H9 (cell line): ENCODE data around the gene PHYHIPL. TPM values are rescaled to one million over a fixed set of nuclear protein-coding genes. Genes with fewer than 3 reads are reported as not detected.

Source experiments
- DNase-seq: peaks from one replicate; pipeline ENCODE4 v3.0.0-alpha.2; 2017
- H2AFZ ChIP-seq: one replicate; pipeline ENCODE4 v1.6.1; 2013; ENCODE audit warnings: mild to moderate bottlenecking, low read length, control low read depth, moderate library complexity
- H2AK5ac ChIP-seq: 2 replicates; pipeline ENCODE4 v1.6.1; 2013; ENCODE audit warnings: low read length, control low read depth, mixed read lengths; ENCODE audit not compliant: insufficient read length
- H2BK120ac ChIP-seq: one replicate; pipeline ENCODE4 v1.6.1; 2013; ENCODE audit warnings: low read depth, mild to moderate bottlenecking, low read length, control low read depth, inconsistent platforms; ENCODE audit not compliant: poor library complexity, severe bottlenecking
- H2BK12ac ChIP-seq: 2 replicates; pipeline ENCODE4 v1.6.1; 2013; ENCODE audit warnings: low read length, control low read depth, mixed read lengths, low read depth; ENCODE audit not compliant: insufficient read length
- H2BK15ac ChIP-seq: 2 replicates; pipeline ENCODE4 v1.6.1; 2013; ENCODE audit warnings: low read depth, low read length, control low read depth
- H2BK20ac ChIP-seq: one replicate; pipeline ENCODE4 v1.6.1; 2013; ENCODE audit warnings: low read depth, mild to moderate bottlenecking, low read length, control low read depth, inconsistent platforms; ENCODE audit not compliant: poor library complexity, severe bottlenecking
- H2BK5ac ChIP-seq: 2 replicates; pipeline ENCODE4 v1.6.1; 2013; ENCODE audit warnings: low read length, control low read depth, mixed read lengths; ENCODE audit not compliant: insufficient read length
- H3K14ac ChIP-seq: 2 replicates; pipeline ENCODE4 v1.6.1; 2013; ENCODE audit warnings: low read length, control low read depth; ENCODE audit not compliant: insufficient read depth
- H3K18ac ChIP-seq: 2 replicates; pipeline ENCODE4 v1.6.1; 2013; ENCODE audit warnings: low read depth, mild to moderate bottlenecking, mixed read lengths, low read length, control low read depth; ENCODE audit not compliant: insufficient read length
- H3K23ac ChIP-seq: 2 replicates; pipeline ENCODE4 v1.6.1; 2013; ENCODE audit warnings: low read length, control low read depth, mixed read lengths, low read depth; ENCODE audit not compliant: insufficient read length
- H3K23me2 ChIP-seq: 2 replicates; pipeline ENCODE4 v1.6.1; 2013; ENCODE audit warnings: low read depth, mild to moderate bottlenecking, mixed read lengths, low read length, control low read depth; ENCODE audit not compliant: insufficient read length, poor library complexity, severe bottlenecking
- H3K27ac ChIP-seq: 2 replicates; pipeline ENCODE4 v1.5.1; 2013; ENCODE audit warnings: low read length, control low read depth, mixed read lengths, low read depth; ENCODE audit not compliant: insufficient read length
- H3K27me3 ChIP-seq: 2 replicates; pipeline ENCODE4 v1.6.1; 2013; ENCODE audit warnings: low read length, control low read depth, inconsistent platforms; ENCODE audit not compliant: insufficient read depth
- H3K4ac ChIP-seq: 2 replicates; pipeline ENCODE4 v1.6.1; 2013; ENCODE audit warnings: low read depth, mild to moderate bottlenecking, control low read depth, inconsistent platforms, low read length, moderate library complexity
- H3K4me1 ChIP-seq: 2 replicates; pipeline ENCODE4 v1.6.1; 2013; ENCODE audit warnings: low read length, control low read depth, inconsistent platforms; ENCODE audit not compliant: insufficient read depth
- H3K4me2 ChIP-seq: 2 replicates; pipeline ENCODE4 v1.6.1; 2013; ENCODE audit warnings: low read length, control low read depth, mixed read lengths; ENCODE audit not compliant: insufficient read length, insufficient read depth
- H3K56ac ChIP-seq: 2 replicates; pipeline ENCODE4 v1.6.1; 2013; ENCODE audit warnings: low read depth, mild to moderate bottlenecking, mixed read lengths, low read length, control low read depth; ENCODE audit not compliant: insufficient read length
- H3K79me1 ChIP-seq: 2 replicates; pipeline ENCODE4 v1.6.1; 2013; ENCODE audit warnings: low read depth, mild to moderate bottlenecking, moderate library complexity, low read length, control low read depth, inconsistent platforms; ENCODE audit not compliant: insufficient read depth, poor library complexity, severe bottlenecking
- H3K79me2 ChIP-seq: 2 replicates; pipeline ENCODE4 v1.6.1; 2013; ENCODE audit warnings: low read length, control low read depth, inconsistent platforms; ENCODE audit not compliant: insufficient read depth
- H3K9ac ChIP-seq: 2 replicates; pipeline ENCODE4 v1.6.1; 2013; ENCODE audit warnings: low read length, control low read depth, mixed read lengths; ENCODE audit not compliant: insufficient read length; ENCODE audit errors: extremely low read depth
- H3K9me3 ChIP-seq: one replicate; pipeline ENCODE4 v1.6.1; 2013; ENCODE audit warnings: low read depth, low read length, inconsistent platforms; ENCODE audit not compliant: control insufficient read depth
- H3T11ph ChIP-seq: one replicate; pipeline ENCODE4 v1.6.1; 2013; ENCODE audit warnings: mild to moderate bottlenecking, low read length, control low read depth, inconsistent platforms
- H4K20me1 ChIP-seq: one replicate; pipeline ENCODE4 v1.6.1; 2013; ENCODE audit not compliant: control insufficient read depth, insufficient read length, insufficient read depth
- H4K5ac ChIP-seq: 2 replicates; pipeline ENCODE4 v1.6.1; 2013; ENCODE audit warnings: low read depth, mild to moderate bottlenecking, mixed read lengths, low read length, control low read depth; ENCODE audit not compliant: insufficient read length
- H4K8ac ChIP-seq: replicated peaks from 2 replicates; pipeline ENCODE4 v1.6.1; 2013; ENCODE audit warnings: low read length, control low read depth, mixed read lengths, low read depth; ENCODE audit not compliant: insufficient read length
- H4K91ac ChIP-seq: 2 replicates; pipeline ENCODE4 v1.6.1; 2013; ENCODE audit warnings: low read depth, mild to moderate bottlenecking, moderate library complexity, mixed read lengths, low read length, control low read depth; ENCODE audit not compliant: insufficient read length
- H3K27ac Mint-ChIP-seq, 3 experiments: 2 replicates in 2 of 3; 3 replicates in 1 of 3; pipeline ENCODE4 v1.8.0; 2020 to 2021; ENCODE audit warnings: mixed read lengths in 3 of 3, mild to moderate bottlenecking in 1 of 3, moderate library complexity in 1 of 3
- H3K27me3 Mint-ChIP-seq: 2 replicates; pipeline ENCODE4 v1.8.0; 2021; ENCODE audit warnings: low read depth, mild to moderate bottlenecking, moderate library complexity, mixed read lengths
- H3K36me3 Mint-ChIP-seq, 3 experiments: 2 replicates in 2 of 3; 3 replicates in 1 of 3; pipeline ENCODE4 v1.8.0; 2020 to 2021; ENCODE audit warnings: low read depth in 3 of 3, mixed read lengths in 3 of 3; ENCODE audit not compliant: insufficient read depth in 1 of 3
- H3K4me1 Mint-ChIP-seq, 2 experiments: 2 replicates each; pipeline ENCODE4 v1.8.0; 2020; ENCODE audit warnings: mixed read lengths in 2 of 2
- H3K4me3 Mint-ChIP-seq, 2 experiments: 2 replicates in 1 of 2; 3 replicates in 1 of 2; pipeline ENCODE4 v1.8.0; 2020 to 2021; ENCODE audit warnings: mild to moderate bottlenecking in 2 of 2, mixed read lengths in 2 of 2, moderate library complexity in 1 of 2
- H3K9me3 Mint-ChIP-seq, 2 experiments: 2 replicates in 1 of 2; 3 replicates in 1 of 2; pipeline ENCODE4 v1.8.0; 2020; ENCODE audit warnings: mild to moderate bottlenecking in 2 of 2, mixed read lengths in 2 of 2, moderate library complexity in 1 of 2
- WGBS: extraction: QIAGEN DNeasy Blood & Tissue Kit; methylation state at CpG from one replicate; pipeline ENCODE4 v1.1.7; 2013; ENCODE audit warnings: missing lambda C conversion rate, low lambda C conversion rate, mixed read lengths; ENCODE audit not compliant: insufficient read length; ENCODE audit errors: extremely low coverage; 5-methylcytosine and 5-hydroxymethylcytosine counted together
- total RNA-seq: library from RNA; stranded (reverse); gene quantifications from 2 replicates; pipeline ENCODE4 v1.2.1, GENCODE V29; 2021
- TF ChIP-seq, protein P1 (sequence below): fragments of 200-600 bp; sonication (generic); conservative IDR thresholded peaks from 3 replicates; pipeline ENCODE4 v1.8.0; 2021; ENCODE audit warnings: antibody characterized with exemption, mild to moderate bottlenecking

Gene PHYHIPL
- total RNA-seq, 1 experiment from 2014 or later: 0.44 TPM

- Histone ChIP-seq H3K27ac (no peak overlapping the region), H3K9ac (no peak overlapping the region), H3K23me2 (no peaks in the 10 kb centered on the region), H2BK20ac (no peak overlapping the region), H4K8ac (no peak overlapping the region), H3K4ac (no peak overlapping the region), H4K5ac (no peak overlapping the region), H2AK5ac (no peak overlapping the region), H4K91ac (no peak overlapping the region), H3K79me1 (no peaks in the 10 kb centered on the region), H2BK120ac (no peak overlapping the region), H3K4me2 (no peak overlapping the region), H3T11ph (no peak overlapping the region), H3K79me2 (no peaks in the 10 kb centered on the region), H3K9me3 (no peaks in the 10 kb centered on the region), H2BK12ac (no peak overlapping the region), H3K23ac (no peak overlapping the region), H2BK5ac (no peak overlapping the region), H2AFZ (no peak overlapping the region), H3K56ac (no peak overlapping the region), H4K20me1 (no peaks in the 10 kb centered on the region), H3K18ac (no peak overlapping the region), H3K4me1 (no peaks in the 10 kb centered on the region), H2BK15ac (no peak overlapping the region), H3K14ac (no peak overlapping the region), H3K27me3 (no peaks in the 10 kb centered on the region)
- Mint-ChIP-seq H3K4me3 (no peak overlapping the region), H3K4me1 (no peaks in the 10 kb centered on the region), H3K36me3 (no peaks in the 10 kb centered on the region), H3K9me3 (no peaks in the 10 kb centered on the region), H3K27me3 (no peaks in the 10 kb centered on the region; the same call in 1 of the 2 replicates), H3K27ac (no peak overlapping the region)
- TF ChIP-seq, protein P1, sequence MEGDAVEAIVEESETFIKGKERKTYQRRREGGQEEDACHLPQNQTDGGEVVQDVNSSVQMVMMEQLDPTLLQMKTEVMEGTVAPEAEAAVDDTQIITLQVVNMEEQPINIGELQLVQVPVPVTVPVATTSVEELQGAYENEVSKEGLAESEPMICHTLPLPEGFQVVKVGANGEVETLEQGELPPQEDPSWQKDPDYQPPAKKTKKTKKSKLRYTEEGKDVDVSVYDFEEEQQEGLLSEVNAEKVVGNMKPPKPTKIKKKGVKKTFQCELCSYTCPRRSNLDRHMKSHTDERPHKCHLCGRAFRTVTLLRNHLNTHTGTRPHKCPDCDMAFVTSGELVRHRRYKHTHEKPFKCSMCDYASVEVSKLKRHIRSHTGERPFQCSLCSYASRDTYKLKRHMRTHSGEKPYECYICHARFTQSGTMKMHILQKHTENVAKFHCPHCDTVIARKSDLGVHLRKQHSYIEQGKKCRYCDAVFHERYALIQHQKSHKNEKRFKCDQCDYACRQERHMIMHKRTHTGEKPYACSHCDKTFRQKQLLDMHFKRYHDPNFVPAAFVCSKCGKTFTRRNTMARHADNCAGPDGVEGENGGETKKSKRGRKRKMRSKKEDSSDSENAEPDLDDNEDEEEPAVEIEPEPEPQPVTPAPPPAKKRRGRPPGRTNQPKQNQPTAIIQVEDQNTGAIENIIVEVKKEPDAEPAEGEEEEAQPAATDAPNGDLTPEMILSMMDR: no peak
- no CpG with 5 or more reads among the region's 1 CpG for WGBS
- DNase-seq: no peak
Measured at GRCh38 chr10:59127991-59128390, 48.5 kb upstream of the PHYHIPL start.
